HG02623 (cell line): ENCODE measurements around the gene RAP1GDS1.
A peak's percentile ranks its signal among the peaks of the same experiment; 100 is the strongest.
"Not testable (repeated sequence)": the region's sequence is repeated elsewhere in the genome, so short reads cannot be mapped to it uniquely, and the experiment has no call there.

ENCODE experiments used
- ATAC-seq: cut with Tn5 transposase; IDR thresholded peaks from one replicate; pipeline ENCODE4 v1.9.1; 2021; ENCODE audit warnings: moderate library complexity; ENCODE audit not compliant: unreplicated experiment

The RAP1GDS1 gene

DNA sequence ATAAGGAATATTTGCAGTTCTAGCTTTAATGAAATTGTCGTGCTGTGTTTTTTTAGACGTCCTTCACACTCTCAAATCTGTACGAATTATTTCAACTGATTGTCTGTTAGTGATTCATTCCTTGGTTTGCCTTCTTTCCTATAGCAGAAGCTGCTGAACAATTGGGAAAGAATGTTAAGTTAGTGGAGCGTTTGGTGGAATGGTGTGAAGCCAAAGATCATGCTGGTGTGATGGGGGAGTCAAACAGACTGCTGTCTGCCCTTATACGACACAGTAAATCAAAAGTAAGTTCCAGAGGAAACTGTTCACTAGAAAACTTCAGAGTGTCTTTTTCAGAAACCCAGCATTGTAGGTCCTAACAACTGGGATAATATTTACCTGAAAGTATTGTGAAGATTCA lies 159.9 kb downstream of the RAP1GDS1 start:
- ATAC-seq, result no peak

DNA sequence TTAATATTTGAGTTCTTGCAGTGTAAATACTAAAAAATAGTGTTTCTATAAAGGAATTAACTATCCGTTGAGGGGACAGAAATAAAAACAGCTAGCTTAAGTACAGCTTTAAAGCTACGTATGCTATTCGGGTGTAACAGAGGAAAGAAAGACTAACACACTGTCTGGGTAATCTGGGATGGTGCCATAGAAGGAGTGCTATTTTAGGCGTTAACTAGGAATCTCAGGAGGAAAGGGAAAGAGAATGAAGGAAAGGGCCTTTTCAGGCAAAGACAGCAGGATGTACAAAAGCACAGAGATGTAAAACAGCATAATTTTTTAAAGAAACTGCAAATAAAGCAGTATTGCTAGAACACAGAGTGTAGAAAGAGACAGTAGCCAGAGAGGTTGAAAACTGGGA lies 161.8 kb downstream of the RAP1GDS1 start:
- no peak for ATAC-seq

DNA sequence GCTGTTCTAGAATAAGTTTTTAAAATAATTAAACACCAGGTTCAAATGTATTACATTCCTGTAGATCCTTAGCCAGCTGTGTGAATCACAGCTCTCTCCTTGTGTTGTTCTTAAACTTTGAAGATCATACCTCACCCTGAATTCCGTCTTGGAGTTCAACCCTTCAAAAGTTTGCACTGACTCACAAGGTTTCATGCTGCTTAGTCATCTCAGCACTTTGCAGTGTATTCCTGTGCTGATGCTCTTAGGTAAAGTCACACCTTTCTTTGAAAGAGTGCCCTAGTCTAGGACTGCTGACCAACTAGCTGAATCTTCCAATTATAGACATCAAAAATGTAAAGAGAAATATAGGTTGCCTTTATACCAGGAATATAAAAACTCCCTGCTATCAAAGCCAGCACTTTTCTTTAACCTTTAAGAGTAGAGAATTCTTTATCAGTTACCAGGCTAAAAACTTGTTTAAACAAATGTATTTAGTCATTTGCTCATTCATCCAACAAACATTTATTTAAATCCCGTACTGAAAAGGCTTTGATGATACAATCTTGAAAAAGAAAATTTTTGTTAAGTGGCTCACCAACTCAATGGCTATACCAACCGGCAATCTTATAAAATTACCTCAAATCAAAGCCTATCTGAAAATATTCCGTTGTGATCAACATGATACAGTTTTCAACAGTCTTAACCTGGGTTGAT lies 169.7 kb downstream of the RAP1GDS1 start:
- no peak for ATAC-seq

DNA sequence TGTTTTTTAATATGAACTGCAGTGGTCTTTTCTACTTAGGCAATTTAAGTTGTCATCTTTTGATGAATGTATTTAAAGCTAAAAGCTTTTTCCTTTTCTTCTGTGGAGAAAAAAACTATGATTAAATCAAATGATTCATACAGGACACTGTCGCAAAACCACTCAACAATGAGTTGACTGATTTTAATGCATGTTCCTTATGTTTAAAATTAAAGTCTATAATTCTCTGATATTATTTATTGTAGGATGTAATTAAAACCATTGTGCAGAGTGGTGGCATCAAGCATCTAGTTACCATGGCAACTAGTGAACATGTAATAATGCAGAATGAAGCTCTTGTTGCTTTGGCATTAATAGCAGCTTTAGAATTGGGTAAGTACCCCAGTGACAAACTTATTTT lies 172.5 kb downstream of the RAP1GDS1 start:
- ATAC-seq, result no peak

DNA sequence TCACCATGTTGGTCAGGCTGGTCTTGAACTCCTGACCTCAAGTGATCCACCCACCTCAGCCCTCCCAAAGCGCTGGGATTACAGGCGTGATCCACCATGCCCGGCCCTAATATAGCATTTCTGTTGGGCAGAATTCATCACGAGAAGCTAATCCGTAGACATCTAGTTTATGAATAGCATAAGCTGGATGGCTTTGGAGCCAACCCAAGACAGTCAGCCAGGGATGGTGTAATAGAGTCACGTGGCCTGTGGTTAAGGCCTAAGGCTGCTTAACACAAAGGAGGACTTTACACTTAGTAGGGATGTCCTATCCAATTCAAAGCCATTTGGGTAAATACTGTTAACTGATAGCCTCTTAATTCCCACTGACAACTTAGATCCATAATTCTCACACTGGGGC lies 173.6 kb downstream of the RAP1GDS1 start:
- no peak for ATAC-seq

DNA sequence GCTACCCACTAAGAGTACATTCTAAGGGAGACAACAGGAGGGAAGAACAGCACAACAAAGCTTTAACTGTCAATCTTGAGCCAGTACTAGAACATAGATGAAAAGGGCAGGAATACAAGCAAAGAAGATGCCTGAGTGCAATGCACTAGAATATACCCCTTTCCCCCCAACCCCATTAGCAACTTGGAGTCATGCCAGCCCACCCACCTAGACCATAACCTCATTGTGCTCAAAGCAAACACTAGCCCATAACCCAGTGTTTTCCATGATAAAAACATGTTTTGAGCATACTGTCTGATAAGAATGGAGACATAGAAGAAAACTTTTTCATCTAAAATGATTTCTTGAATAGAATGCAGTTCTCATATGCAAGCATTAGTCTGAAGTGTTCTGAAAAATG lies 183.2 kb downstream of the RAP1GDS1 start:
- ATAC-seq, result no peak

DNA sequence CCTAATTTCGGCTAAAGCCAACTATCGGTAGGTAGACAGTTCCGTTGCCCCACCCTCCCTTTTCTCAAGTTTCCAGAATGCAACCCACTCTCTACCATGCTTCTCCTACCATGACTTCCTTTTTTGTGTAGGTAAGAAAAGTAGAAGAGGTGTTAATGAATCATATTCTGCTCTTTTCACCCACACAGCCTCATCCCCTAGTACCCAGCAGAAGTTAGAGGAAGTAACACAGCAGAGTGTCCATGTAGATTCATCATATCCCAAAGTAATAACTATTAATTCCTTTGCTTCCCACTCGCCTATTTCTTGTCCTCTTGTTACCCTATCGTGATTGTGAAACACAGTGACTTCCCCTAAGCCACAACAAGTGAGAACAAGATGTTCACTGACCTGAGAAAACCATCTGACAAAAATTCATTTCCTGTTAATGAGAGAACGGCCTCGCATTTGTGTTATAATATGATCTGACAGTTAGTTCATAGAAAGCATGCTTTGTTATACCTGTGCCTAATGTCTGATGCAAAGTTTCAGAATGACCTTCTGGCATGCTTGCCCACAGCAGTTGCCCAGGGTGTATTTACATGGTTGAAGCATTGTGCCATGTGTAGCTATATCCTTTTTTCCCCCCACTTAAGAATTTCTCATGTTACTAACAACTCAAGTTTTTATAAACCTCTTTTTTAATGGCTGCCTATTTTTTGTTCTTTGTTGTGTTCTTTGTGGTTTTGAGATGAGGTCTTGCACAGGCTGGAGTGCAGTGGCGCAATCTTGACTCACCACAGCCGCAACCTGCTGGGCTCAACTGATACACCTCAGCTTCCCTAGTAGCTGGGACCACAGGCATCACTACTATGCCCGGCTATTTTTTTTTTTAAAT lies 185.6 kb downstream of the RAP1GDS1 start:
- ATAC-seq, result peak; percentile 64

DNA sequence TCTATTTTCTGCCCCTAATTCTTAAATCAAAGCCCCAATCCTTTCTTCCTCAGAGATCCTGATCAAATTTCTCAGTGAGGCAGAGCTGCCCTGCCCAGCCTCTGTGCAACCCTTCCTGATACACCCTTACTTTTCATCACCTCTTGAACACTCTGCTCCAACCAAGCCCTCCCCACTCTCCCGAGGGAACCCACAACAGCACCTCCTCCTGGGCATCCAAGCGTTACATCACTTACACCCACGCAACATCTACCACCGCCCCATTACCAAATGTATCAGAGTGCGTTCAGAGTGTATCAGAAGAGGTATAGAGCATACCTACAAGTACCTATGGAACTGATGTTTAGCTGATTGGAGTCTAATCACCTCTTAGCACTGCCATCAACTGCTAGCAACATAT lies 186.5 kb downstream of the RAP1GDS1 start:
- no peak for ATAC-seq

DNA sequence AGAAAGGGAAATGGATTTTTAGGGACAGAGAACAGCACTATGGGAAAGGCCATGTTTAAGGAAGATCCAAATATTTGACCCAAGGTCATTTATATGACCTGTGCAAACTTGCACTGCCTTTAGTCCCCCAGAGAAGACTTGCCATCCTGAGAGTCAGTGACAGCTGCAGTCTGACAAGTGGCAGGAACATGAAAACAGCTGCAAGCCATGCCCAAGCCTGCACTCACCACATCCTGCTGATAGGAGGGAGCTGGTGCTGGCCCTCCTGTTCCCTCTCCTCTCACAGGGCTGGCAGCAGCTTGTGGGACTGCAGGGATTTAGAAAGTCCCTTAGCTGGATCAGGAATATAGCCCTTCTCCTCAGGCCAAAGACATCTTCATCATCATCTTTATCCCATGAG lies 187.7 kb downstream of the RAP1GDS1 start:
- no peak for ATAC-seq

DNA sequence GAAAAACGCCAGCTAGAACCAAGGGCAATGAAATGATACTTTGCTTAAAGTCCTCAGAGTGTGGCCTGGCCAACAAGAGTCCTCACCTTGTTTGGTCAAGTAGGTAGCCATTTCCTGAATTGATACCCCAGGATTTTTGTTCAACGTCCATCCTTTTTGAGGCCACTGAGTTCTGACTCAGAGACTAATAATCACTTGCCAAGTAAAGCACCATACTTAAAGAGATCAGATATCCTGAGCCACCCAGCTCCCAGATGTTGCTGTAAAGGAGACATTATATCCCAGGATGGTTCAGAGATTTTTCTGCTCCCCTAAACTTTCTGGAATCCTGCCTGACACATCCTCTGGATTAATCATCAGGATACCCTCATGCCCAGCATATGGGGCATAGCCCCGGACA lies 190.9 kb downstream of the RAP1GDS1 start:
- no peak for ATAC-seq

DNA sequence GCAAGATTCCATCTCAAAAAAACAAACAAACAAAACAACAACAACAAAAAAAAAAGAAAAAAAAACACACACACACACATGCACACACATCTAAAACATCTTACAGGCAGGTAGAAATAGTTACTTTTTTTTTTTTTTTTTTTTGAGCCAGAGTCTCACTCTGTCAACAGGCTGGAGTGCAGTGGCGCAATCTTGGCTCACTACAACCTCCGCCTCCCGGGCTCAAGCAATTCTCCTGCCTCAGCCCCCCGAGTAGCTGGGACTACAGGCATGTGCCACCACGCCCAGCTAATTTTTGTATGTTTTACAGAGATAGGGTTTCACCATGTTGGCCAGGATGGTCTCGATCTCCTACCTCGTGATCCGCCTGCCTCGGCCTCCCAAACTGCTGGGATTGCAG lies 196.2 kb downstream of the RAP1GDS1 start:
- not testable (repeated sequence) for ATAC-seq

DNA sequence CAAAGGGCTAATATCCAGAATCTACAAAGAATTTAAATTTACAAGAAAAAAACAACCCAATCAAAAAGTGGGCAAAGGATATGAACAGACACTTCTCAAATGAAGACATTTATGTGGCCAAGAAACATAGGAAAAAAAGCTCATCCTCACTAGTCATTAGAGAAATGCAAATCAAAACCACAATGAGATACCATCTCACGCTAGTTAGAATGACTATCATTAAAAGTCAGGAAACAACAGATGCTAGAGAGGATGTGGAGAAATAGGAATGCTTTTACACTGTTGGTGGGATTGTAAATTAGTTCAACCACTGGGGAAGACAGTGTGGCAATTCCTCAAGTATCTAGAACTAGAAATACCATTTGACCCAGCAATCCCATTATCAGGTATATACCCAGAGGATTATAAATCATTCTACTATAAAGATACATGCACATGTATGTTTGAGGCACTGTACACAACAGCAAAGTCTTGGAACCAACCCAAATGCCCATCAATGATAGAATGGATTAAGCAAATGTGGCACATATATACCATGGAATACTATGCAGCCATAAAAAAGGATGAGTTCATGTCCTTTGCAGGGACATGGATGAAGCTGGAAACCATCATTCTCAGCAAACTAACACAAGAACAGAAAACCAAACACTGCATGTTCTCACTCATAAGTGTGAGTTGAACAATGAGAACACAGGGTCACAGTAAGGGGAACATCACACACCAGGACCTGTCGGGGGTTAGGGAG lies 200.1 kb downstream of the RAP1GDS1 start:
- ATAC-seq, result not testable (repeated sequence)

DNA sequence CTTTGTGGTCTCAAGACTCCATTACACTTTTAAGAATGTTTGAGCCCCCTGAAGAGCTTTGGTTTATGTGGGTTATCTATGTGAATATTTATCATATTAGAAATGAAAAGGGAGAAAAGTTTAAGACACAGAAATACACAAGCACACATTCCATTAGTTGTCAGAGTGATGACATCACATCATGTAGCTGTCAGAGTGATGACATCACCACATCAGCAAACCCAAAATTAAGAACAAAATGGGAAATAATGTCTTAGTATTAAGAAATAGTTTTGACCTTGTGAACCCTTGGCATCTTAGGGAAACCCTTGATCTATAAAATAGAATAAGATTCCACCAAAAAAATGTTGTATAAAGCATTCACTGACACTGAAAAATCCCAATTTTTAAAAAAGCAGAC lies 201.3 kb downstream of the RAP1GDS1 start:
- no peak for ATAC-seq

DNA sequence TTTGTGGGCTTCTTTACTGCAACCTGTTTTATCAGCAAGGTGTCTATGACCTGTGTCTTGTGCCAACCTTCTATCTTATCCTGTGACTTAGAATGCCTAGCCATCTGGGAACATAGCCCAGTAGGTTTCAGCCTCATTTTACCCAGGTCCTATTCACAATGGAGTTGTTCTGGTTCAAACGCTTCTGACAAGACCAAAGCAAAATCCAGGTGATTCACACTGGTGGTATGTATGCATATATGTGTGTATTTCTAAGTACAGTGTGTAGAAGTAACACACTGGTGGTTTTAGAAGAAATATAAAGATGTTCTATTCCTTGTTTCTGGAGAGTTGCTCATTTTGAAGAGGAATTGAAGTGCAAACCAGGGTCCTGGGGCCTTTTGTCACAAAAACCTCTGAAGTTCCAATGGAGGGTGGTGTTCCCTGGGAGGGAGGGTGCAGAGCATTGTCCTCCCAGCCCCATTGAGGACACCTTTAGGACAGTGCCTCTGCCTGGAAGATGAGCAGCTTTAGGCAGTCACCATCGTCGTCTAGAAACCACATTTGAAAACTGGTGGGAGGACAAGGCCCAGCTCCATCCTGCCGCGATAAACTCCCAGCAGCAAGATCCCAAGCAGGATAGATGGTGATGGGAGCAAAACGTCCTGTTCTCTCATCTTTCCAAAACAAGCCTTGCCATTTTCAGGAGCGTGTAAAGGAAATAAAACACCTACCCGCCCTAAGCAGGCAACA lies 205.8 kb downstream of the RAP1GDS1 start:
- ATAC-seq, result peak; percentile 8

DNA sequence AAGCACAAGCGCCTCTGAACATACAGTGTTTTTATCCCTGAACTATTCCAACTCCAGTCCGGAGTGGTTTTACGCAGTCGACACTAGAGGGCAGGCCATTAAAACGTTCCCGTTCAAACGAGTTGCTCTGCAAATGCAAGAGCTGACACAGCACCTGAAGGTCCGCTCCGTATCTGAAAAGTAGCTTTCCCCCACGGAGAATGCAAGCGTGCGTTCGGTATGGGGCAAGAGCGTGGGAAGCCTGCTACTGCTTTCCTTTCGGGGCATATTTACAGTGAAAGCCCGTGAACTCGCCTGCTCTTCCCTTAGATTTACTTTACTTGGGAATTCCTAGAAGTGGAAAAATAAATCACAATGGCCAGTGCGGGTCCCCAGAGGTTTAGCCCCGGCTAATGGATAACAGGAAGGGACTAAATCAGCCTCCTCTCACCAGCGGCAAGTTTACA lies 206.5 kb downstream of the RAP1GDS1 start:
- ATAC-seq, result peak; percentile 99

DNA sequence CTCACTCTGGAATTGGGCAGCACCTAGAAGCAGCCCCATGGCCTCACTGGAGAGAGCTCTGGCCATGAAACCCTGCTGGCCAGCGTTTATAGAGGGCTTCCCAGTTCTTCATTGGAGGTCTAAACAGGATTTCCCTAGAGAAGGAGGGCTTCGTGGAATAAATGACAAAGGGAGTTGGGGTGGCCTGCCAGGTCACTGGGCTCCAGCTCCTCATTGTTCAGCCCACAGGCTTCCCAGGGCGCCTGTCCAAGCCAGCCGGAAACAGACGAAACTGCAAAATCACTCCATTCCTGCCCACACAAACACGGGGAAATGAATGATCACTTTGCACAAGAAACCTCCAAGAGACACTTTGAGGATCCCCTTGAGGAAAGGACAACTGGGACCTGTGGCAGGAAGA lies 207.5 kb downstream of the RAP1GDS1 start:
- ATAC-seq, result no peak

DNA sequence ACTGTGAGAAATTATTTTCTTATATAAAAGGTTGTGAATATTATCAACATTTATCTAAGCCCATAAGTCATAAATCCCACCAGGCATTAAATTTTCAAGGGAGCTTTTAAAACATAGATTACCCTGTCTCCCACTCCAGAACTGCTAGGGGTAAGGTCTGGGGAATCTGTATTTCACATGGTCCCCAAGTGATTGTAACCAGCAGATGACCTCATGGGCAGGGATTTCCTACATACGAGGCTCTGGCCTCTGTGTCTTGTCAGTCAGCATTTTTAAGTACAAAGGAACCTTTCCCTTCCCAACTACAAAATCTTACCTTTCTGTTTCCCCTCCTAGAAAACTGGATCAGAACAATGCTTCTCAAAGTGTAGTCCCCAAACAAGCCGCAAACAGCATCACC lies 208.6 kb downstream of the RAP1GDS1 start:
- no peak for ATAC-seq

DNA sequence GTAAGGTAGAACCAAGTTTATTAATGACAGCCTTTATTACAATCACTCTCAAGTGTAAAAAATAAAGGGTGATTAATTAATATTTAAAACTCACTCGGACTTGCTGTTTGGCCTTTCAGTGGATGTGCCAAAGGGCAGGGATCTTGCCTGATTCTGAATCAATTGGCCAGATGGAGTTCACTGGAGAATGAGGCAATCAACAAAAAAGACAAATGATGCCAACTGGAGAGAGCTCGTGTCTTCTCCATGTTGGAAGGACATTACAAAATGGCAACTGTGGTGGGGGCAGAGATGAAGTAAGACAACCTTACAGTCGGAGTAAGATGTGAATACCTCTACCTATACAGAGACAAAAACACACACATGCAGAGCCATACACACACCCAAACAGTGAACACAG lies 209.2 kb downstream of the RAP1GDS1 start:
- no peak for ATAC-seq

DNA sequence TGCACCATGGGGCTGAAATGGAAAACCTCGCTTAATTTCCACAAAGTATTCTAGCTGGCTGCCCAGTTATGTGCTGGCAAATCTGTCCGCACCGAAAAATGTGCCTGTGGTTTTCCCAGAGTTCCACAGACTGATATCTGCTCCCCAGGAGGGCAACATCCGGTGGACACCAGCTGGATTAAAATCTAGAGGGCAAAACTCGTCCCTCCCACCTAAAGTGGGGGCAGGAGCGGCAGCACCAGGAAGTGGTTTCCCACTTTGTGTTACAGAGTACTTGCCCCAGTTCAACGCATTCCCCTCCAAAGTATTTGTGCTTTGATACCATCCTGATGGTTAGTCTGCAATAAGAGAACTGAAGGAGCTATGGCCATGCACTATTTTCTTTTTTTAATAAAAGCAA lies 209.6 kb downstream of the RAP1GDS1 start:
- no peak for ATAC-seq

DNA sequence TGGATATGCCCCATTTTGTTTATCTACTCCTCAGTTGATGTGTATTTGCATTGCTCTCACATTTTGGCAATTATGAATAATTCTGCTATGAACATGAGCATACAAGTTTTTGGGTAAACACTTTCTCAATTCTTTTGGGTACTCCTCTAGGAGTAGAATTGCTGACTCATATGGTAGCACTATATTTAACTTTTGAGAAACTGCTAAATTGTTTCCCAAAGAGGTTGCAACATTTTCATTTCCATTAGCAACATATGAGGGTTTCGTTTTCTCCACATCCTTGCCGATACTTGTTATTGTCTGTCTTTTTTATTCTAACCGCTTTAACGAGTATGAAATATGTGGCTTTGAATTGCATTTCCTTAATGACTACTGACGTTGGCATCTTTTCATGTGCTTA lies 211.9 kb downstream of the RAP1GDS1 start:
- no peak for ATAC-seq

DNA sequence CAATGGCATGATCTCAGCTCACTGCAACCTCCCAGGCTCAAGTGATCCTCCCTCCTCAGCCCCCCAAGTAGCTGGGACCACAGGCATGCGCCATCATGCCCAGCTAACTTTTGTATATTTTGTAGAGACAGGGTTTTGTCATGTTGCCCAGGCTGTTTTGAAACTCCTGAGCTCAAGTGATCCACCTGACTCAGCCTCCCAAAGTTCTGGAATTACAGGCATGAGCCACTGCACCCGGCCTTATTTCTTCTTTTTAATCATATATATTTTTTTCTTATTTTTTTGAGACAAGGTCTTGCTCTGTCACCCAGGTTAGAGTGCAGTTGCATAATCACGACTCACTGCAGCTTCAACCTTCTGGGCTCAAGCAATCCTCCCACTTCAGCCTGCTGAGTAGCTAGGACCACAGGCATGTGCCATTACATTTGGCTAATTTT lies 213.2 kb downstream of the RAP1GDS1 start:
- no peak for ATAC-seq
